Measurements from ENCODE around the gene TAGLN2.

Gene TAGLN2

GRCh38 chr1:159943908-159944622, 18.8 kb upstream of the TAGLN2 start:
- no peak for TF ChIP-seq ZNF274 (IDR thresholded peaks at IDR 0.05; ENCODE audit: low read depth, low read length)
- no peak overlapping the region for H3K4me3 ChIP-seq (ENCODE audit: low read length)

GRCh38 chr1:159943278-159943640, 18.0 kb upstream of the TAGLN2 start:
- no peak overlapping the region for H3K4me3 ChIP-seq (ENCODE audit: low read length)
- TF ChIP-seq ZNF274 (IDR thresholded peaks at IDR 0.05; ENCODE audit: low read depth, low read length), result no peak

- no peak for TF ChIP-seq ZNF274 (IDR thresholded peaks at IDR 0.05; ENCODE audit: low read depth, low read length)
- H3K4me3 ChIP-seq (ENCODE audit: low read length), result no peak overlapping the region
These were observed 17.4 kb upstream of the TAGLN2 start for GRCh38 chr1:159942632-159943277.

GRCh38 chr1:159941591-159942560, 16.6 kb upstream of the TAGLN2 start:
- H3K4me3 ChIP-seq (ENCODE audit: low read length), result no peak overlapping the region
- no peak for TF ChIP-seq ZNF274 (IDR thresholded peaks at IDR 0.05; ENCODE audit: low read depth, low read length)

GRCh38 chr1:159941141-159941540, 15.8 kb upstream of the TAGLN2 start:
- no peak for TF ChIP-seq ZNF274 (IDR thresholded peaks at IDR 0.05; ENCODE audit: low read depth, low read length)

GRCh38 chr1:159940006-159940620, 14.8 kb upstream of the TAGLN2 start:
- no peak overlapping the region for H3K4me3 ChIP-seq (ENCODE audit: low read length)
- TF ChIP-seq ZNF274 (IDR thresholded peaks at IDR 0.05; ENCODE audit: low read depth, low read length), result no peak

More at GRCh38 chr1:159941141-159941540, 15.8 kb upstream of the TAGLN2 start:
- no peak overlapping the region for H3K4me3 ChIP-seq (ENCODE audit: low read length)

GRCh38 chr1:159939678-159940002, 14.3 kb upstream of the TAGLN2 start:
- H3K4me3 ChIP-seq (ENCODE audit: low read length), result no peak overlapping the region
- TF ChIP-seq ZNF274 (IDR thresholded peaks at IDR 0.05; ENCODE audit: low read depth, low read length), result no peak

- no peak overlapping the region for H3K4me3 ChIP-seq (ENCODE audit: low read length)
- TF ChIP-seq ZNF274 (IDR thresholded peaks at IDR 0.05; ENCODE audit: low read depth, low read length), result no peak
These were observed 13.8 kb upstream of the TAGLN2 start for GRCh38 chr1:159938905-159939677.

GRCh38 chr1:159938211-159938852, 13.0 kb upstream of the TAGLN2 start:
- H3K4me3 ChIP-seq (ENCODE audit: low read length), result no peak overlapping the region
- TF ChIP-seq ZNF274 (IDR thresholded peaks at IDR 0.05; ENCODE audit: low read depth, low read length), result no peak

GRCh38 chr1:159937054-159937750, 11.9 kb upstream of the TAGLN2 start:
- TF ChIP-seq ZNF274 (IDR thresholded peaks at IDR 0.05; ENCODE audit: low read depth, low read length), result no peak

GRCh38 chr1:159936273-159936904, 11.1 kb upstream of the TAGLN2 start:
- H3K4me3 ChIP-seq (ENCODE audit: low read length), result no peak overlapping the region

More at GRCh38 chr1:159937054-159937750, 11.9 kb upstream of the TAGLN2 start:
- no peak overlapping the region for H3K4me3 ChIP-seq (ENCODE audit: low read length)

GRCh38 chr1:159935719-159936272, 10.5 kb upstream of the TAGLN2 start:
- H3K4me3 ChIP-seq (ENCODE audit: low read length), result no peak overlapping the region
- TF ChIP-seq ZNF274 (IDR thresholded peaks at IDR 0.05; ENCODE audit: low read depth, low read length), result no peak

More at GRCh38 chr1:159936273-159936904, 11.1 kb upstream of the TAGLN2 start:
- no peak for TF ChIP-seq ZNF274 (IDR thresholded peaks at IDR 0.05; ENCODE audit: low read depth, low read length)

All from GM08714 (cell line).